Neural progenitor cell (in vitro differentiated cells): Measurements from ENCODE around the gene GFPT2. TPM values are rescaled to one million over a fixed set of nuclear protein-coding genes. Genes with fewer than 3 reads are reported as not detected.

Experiments
- DNase-seq: peaks from one replicate; pipeline ENCODE4 v3.0.0-alpha.2; 2016; ENCODE audit warnings: low spot score
- H2AFZ ChIP-seq: fragments of 200-600 bp; sonication (generic); replicated peaks from 2 replicates; pipeline ENCODE4 v1.6.1; 2016; ENCODE audit warnings: antibody characterized with exemption
- H3F3A ChIP-seq: fragments of 200-600 bp; sonication (generic); 2 replicates; pipeline ENCODE4 v1.6.1; 2016; ENCODE audit warnings: antibody characterized with exemption, low read depth
- H3K27ac ChIP-seq: fragments of 200-600 bp; sonication (generic); 2 replicates; pipeline ENCODE4 v1.5.1; 2016; ENCODE audit warnings: mild to moderate bottlenecking
- H3K27me3 ChIP-seq: fragments of 200-600 bp; sonication (generic); 2 replicates; pipeline ENCODE4 v1.6.1; 2016; ENCODE audit warnings: mild to moderate bottlenecking, moderate library complexity
- H3K36me3 ChIP-seq: fragments of 200-600 bp; sonication (generic); 2 replicates; pipeline ENCODE4 v1.5.1; 2016
- H3K4me1 ChIP-seq: fragments of 200-600 bp; sonication (generic); 2 replicates; pipeline ENCODE4 v1.6.1; 2016; ENCODE audit warnings: mixed run types
- H3K4me2 ChIP-seq: fragments of 200-600 bp; sonication (generic); 2 replicates; pipeline ENCODE4 v1.6.1; 2016
- H3K4me3 ChIP-seq: fragments of 200-600 bp; sonication (generic); 2 replicates; pipeline ENCODE4 v1.5.1; 2016
- H3K79me2 ChIP-seq: fragments of 200-600 bp; sonication (generic); 2 replicates; pipeline ENCODE4 v1.6.1; 2016; ENCODE audit warnings: low read depth
- H3K9ac ChIP-seq: fragments of 200-600 bp; sonication (generic); 2 replicates; pipeline ENCODE4 v1.6.1; 2016
- H3K9me3 ChIP-seq: fragments of 200-600 bp; sonication (generic); 2 replicates; pipeline ENCODE4 v1.5.1; 2016; ENCODE audit warnings: low read depth
- H4K20me1 ChIP-seq: fragments of 200-600 bp; sonication (generic); 2 replicates; pipeline ENCODE4 v1.6.1; 2016; ENCODE audit warnings: low read depth
- H3K27ac Mint-ChIP-seq: 3 replicates; pipeline ENCODE4 v1.8.0; 2021; ENCODE audit warnings: mixed read lengths
- H3K27me3 Mint-ChIP-seq: 2 replicates; pipeline ENCODE4 v1.8.0; 2022; ENCODE audit warnings: low read depth, mild to moderate bottlenecking, inconsistent platforms, moderate library complexity, mixed read lengths; ENCODE audit not compliant: insufficient read depth
- H3K36me3 Mint-ChIP-seq: 3 replicates; pipeline ENCODE4 v1.8.0; 2021; ENCODE audit warnings: mixed read lengths
- H3K4me1 Mint-ChIP-seq: 3 replicates; pipeline ENCODE4 v1.8.0; 2021; ENCODE audit warnings: mixed read lengths
- H3K4me3 Mint-ChIP-seq: 3 replicates; pipeline ENCODE4 v1.8.0; 2021; ENCODE audit warnings: mild to moderate bottlenecking, moderate library complexity, mixed read lengths
- H3K9me3 Mint-ChIP-seq: 3 replicates; pipeline ENCODE4 v1.8.0; 2020; ENCODE audit warnings: mixed read lengths
- EZH2 ChIP-seq: fragments of 200-600 bp; sonication (generic); IDR thresholded peaks from 2 replicates; pipeline ENCODE4 v1.6.1; 2017; ENCODE audit warnings: antibody characterized with exemption, mild to moderate bottlenecking, moderate library complexity
- EZH2phosphoT487 ChIP-seq: fragments of 200-600 bp; sonication (generic); IDR thresholded peaks from 2 replicates; pipeline ENCODE4 v1.6.1; 2017; ENCODE audit warnings: antibody characterized with exemption
- total RNA-seq: library from RNA; depleted of rRNA; stranded (reverse); fragments of >200 nt; gene quantifications from 2 replicates; pipeline ENCODE4 v1.2.3, GENCODE V29; 2015; ENCODE audit warnings: low replicate concordance
- TF ChIP-seq, protein P1 (sequence below): fragments of 200-600 bp; sonication (generic); IDR thresholded peaks from 2 replicates; pipeline ENCODE4 v1.5.1; 2017; ENCODE audit warnings: antibody characterized with exemption, mild to moderate bottlenecking

GFPT2 gene
- total RNA-seq, 1 donor from 2014 or later: 18.9 TPM

DNA sequence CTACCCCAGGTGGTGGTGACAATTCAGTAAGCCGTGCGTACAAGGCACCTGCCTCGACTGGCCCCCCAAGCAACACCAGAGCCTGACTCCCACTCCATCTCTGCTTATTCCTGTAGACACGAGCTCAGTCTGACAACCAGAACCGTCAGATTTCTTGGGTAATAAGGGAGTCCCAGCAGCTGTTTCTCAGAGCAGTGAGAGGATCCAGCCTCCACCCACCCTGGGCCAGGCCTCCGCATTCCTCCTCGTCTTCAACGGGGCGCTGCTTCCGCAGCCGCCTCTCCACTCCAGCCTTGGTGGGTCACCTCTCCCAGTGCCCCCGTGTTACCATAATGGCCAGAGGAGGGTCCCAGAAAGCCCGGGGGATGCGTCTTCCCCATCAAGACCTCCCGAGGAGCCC is 27.7 kb upstream of the GFPT2 start:
- Histone ChIP-seq H3K79me2 (no peaks in the 10 kb centered on the region), H3K4me1 (no peaks in the 10 kb centered on the region), H3F3A (no peaks in the 10 kb centered on the region), H3K27ac (no peak overlapping the region), H3K36me3 (no peaks in the 10 kb centered on the region), H3K9ac (no peak overlapping the region), H3K9me3 (no peaks in the 10 kb centered on the region), H3K4me3 (no peak overlapping the region), H3K4me2 (no peak overlapping the region), H3K27me3 (no peaks in the 10 kb centered on the region), H4K20me1 (no peaks in the 10 kb centered on the region), H2AFZ (no peak overlapping the region)
- no peak for DNase-seq
- H3K27ac Mint-ChIP-seq: no peak overlapping the region
- H3K36me3 Mint-ChIP-seq: no peaks in the 10 kb centered on the region
- TF ChIP-seq, protein P1, sequence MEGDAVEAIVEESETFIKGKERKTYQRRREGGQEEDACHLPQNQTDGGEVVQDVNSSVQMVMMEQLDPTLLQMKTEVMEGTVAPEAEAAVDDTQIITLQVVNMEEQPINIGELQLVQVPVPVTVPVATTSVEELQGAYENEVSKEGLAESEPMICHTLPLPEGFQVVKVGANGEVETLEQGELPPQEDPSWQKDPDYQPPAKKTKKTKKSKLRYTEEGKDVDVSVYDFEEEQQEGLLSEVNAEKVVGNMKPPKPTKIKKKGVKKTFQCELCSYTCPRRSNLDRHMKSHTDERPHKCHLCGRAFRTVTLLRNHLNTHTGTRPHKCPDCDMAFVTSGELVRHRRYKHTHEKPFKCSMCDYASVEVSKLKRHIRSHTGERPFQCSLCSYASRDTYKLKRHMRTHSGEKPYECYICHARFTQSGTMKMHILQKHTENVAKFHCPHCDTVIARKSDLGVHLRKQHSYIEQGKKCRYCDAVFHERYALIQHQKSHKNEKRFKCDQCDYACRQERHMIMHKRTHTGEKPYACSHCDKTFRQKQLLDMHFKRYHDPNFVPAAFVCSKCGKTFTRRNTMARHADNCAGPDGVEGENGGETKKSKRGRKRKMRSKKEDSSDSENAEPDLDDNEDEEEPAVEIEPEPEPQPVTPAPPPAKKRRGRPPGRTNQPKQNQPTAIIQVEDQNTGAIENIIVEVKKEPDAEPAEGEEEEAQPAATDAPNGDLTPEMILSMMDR: no peak
- TF ChIP-seq EZH2 (no peak), EZH2phosphoT487 (no peak)
- no peak overlapping the region for H3K4me3 Mint-ChIP-seq
- peaks cover 14% of the 10 kb centered on the region for H3K4me1 Mint-ChIP-seq
- H3K27me3 Mint-ChIP-seq: peaks cover 11% of the 10 kb centered on the region
- H3K9me3 Mint-ChIP-seq: no peaks in the 10 kb centered on the region

DNA sequence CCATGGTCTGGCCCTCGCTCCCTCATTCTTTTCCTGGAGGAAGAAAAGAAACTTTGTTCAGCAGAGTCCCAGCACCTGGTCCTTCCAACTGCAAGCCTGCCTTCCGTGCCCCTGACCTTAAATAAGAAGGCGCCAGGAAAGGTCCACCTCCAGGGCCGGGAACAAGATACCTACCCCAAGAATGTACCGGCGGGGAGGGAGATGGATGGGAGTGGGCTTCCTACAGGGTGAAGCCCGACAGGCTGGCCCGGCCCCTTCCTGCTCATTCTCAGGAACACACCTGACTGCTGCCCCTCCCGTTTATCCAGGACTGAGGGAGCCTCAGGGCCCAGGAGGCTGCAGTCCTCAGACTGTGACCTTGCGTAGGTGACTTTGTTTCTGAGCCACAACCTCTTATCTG is 27.3 kb upstream of the GFPT2 start:
- Mint-ChIP-seq H3K9me3 (no peaks in the 10 kb centered on the region), H3K27ac (no peak overlapping the region), H3K27me3 (peaks cover 11% of the 10 kb centered on the region), H3K4me1 (peaks cover 14% of the 10 kb centered on the region), H3K36me3 (no peaks in the 10 kb centered on the region), H3K4me3 (no peak overlapping the region)
- Histone ChIP-seq H3K79me2 (no peaks in the 10 kb centered on the region), H3K4me3 (no peak overlapping the region), H3K4me1 (no peaks in the 10 kb centered on the region), H3K36me3 (no peaks in the 10 kb centered on the region), H3K27ac (no peak overlapping the region), H2AFZ (no peak overlapping the region), H3K4me2 (no peak overlapping the region), H3K9ac (no peak overlapping the region), H3K27me3 (no peaks in the 10 kb centered on the region), H3K9me3 (no peaks in the 10 kb centered on the region), H4K20me1 (no peaks in the 10 kb centered on the region), H3F3A (no peaks in the 10 kb centered on the region)
- TF ChIP-seq EZH2phosphoT487 (no peak), EZH2 (no peak)
- TF ChIP-seq, protein P1: no peak
- no peak for DNase-seq

DNA sequence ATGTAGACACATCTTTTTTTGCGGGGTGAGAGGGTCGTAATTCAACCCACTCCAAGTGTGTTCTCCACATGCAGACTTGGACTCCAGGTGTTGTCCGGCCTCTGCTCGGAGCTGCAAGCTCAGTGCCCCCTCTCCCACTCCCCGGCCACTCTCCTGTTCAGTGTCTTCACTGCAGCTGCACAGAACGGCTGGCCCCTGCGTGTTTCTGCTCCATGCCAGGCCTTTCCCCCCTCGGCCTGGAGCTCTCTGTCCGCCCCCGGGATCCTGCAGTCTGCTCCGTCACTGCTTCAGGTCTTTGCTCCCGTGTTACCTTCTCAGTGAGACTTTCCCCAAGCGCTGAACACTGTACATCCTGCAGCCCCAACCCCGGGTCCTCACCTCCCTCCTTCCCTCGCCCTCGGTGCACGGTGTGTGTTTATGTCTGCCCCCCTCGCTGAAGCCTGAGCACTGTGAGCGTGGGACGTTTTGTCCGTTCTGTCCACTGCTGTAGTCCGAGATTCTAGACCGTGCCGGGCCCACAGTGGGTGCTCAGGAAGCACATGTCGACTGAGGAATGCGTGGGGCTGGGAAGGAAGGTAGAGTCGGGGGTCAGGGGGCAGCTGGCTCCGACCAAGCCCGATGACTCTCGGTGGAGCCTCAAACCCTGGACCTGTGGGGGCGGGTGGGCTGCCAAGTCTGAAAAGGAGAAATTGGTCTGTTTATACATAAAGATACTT is 26.4 kb upstream of the GFPT2 start:
- no peak overlapping the region for H2AFZ ChIP-seq
- no peaks in the 10 kb centered on the region for H3K79me2 ChIP-seq
- TF ChIP-seq EZH2: no peak
- TF ChIP-seq, protein P1: no peak
- TF ChIP-seq EZH2phosphoT487: no peak
- H3K4me2 ChIP-seq: no peak overlapping the region
- H3K9me3 ChIP-seq: no peaks in the 10 kb centered on the region
- H4K20me1 ChIP-seq: no peaks in the 10 kb centered on the region
- H3F3A ChIP-seq: no peaks in the 10 kb centered on the region
- H3K9ac ChIP-seq: no peak overlapping the region
- no peak overlapping the region for H3K27ac Mint-ChIP-seq
- no peaks in the 10 kb centered on the region for H3K27me3 ChIP-seq
- H3K36me3 Mint-ChIP-seq: no peaks in the 10 kb centered on the region
- H3K27me3 Mint-ChIP-seq: peaks cover 9% of the 10 kb centered on the region
- no peaks in the 10 kb centered on the region for H3K36me3 ChIP-seq
- H3K4me3 Mint-ChIP-seq: no peak overlapping the region
- H3K9me3 Mint-ChIP-seq: no peaks in the 10 kb centered on the region
- H3K4me1 ChIP-seq: no peaks in the 10 kb centered on the region
- no peak for DNase-seq
- H3K4me1 Mint-ChIP-seq: peaks cover 14% of the 10 kb centered on the region
- no peak overlapping the region for H3K4me3 ChIP-seq
- H3K27ac ChIP-seq: no peak overlapping the region
